HG03558 (cell line): ENCODE results near the gene FKBP1A.
"Not testable (repeated sequence)": the region's sequence is repeated elsewhere in the genome, so short reads cannot be mapped to it uniquely, and the experiment has no call there.

ENCODE experiments used
- ATAC-seq: cut with Tn5 transposase; IDR thresholded peaks from one replicate; pipeline ENCODE4 v1.9.1; 2021; ENCODE audit warnings: moderate number of reproducible peaks; ENCODE audit not compliant: unreplicated experiment; ENCODE audit errors: extremely low read depth

The FKBP1A gene

GRCh38 chr20:1369970-1370369 is 22.9 kb downstream of the FKBP1A start:
- no peak for ATAC-seq

- ATAC-seq = no peak
These were observed 24.2 kb downstream of the FKBP1A start for GRCh38 chr20:1368448-1369199.

DNA sequence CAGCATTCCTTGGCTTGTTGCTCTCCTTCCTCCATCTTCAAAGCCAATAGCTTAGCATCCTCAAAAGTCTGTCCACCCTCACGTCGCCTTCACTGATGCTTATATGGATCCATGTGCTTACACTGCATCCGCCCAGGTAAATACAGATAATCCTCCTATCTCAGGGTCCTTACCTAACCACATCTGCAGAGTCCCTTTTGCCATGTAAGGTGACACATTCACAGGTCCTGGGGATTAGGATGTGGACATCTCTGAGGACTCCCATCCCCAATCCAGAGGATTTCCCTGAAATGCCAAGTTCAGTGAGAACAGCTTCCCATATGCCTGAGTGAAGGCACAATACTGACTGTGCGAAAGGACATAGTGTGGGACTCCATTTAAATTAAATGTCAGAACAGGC is 25.4 kb downstream of the FKBP1A start:
- no peak for ATAC-seq

GRCh38 chr20:1364106-1364505 is 28.7 kb downstream of the FKBP1A start:
- no peak for ATAC-seq

DNA sequence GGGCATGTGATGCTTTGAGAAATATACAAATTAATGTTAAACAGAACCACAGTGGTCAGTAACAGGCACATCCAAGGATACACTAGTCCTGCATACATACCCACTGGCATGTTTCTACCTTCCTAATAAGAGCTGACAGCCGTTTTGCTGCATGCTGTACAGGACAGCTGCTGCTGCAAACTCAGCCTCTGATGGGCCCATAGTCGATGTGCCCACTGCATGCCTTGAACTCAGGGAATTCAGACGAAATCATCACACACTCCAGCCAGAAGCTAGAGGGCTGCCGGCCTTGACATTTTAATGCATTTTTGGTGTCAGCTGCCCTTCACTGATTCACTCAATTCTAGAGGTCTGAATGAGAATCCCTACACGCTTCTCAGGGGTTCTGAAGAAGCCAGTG is 29.3 kb downstream of the FKBP1A start:
- ATAC-seq = no peak

- ATAC-seq = no peak
These were observed 30.4 kb downstream of the FKBP1A start for GRCh38 chr20:1362484-1362883.

- ATAC-seq = no peak
These were observed 32.6 kb downstream of the FKBP1A start for GRCh38 chr20:1360094-1360846.

DNA sequence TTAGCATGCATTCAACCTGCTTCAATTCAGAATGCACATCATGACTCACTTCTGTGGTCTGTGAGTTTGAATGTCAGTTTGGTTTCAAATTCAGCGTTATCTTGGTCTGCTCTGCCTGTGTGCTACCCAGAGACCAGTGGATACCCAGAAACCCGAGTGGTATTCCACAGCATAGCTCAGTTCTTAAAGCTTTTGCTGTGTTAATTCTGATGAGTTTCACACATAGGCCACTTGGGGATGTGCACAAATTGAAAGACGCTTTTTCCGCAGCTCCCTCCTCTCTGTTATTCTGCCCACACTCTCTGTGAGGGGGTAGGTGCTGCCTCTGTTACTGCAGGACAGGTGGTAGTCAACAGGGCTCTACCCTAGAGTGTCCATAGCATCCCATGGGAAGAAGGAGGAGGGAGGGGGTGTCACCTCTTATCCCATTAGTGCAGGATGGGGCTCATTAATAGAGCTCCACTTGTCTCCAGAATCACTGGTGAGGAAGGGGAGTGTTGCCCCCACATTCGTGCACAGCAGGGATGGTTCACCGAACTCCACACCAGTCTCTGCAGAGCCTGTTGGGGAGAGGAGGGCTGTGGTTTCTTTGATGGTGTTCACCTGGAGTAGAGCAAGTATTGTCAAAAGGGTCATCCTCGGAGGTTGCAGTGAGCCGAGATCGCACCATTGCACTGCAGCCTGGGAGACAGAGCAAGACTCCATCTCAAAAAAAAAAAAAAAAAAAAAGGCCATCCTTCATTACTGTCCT is 34.8 kb downstream of the FKBP1A start:
- ATAC-seq = no peak

DNA sequence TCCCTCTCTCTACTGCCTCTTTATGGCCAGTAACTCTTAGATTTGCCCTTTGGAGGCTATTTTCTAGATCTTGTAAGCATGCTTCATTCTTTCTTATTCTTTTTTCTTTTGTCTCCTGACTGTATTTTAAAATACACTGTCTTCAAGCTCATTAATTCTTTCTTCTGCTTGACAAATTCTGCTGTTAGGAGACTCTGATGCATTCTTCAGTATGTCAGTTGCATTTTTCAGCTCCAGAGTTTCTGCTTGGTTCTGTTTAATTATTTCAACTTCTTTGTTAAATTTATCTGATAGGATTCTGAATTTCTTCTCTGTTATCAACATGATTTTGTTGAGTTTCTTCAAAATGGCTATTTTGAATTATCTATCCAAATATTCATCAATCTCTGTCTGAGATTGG is 38.9 kb downstream of the FKBP1A start:
- no peak for ATAC-seq

DNA sequence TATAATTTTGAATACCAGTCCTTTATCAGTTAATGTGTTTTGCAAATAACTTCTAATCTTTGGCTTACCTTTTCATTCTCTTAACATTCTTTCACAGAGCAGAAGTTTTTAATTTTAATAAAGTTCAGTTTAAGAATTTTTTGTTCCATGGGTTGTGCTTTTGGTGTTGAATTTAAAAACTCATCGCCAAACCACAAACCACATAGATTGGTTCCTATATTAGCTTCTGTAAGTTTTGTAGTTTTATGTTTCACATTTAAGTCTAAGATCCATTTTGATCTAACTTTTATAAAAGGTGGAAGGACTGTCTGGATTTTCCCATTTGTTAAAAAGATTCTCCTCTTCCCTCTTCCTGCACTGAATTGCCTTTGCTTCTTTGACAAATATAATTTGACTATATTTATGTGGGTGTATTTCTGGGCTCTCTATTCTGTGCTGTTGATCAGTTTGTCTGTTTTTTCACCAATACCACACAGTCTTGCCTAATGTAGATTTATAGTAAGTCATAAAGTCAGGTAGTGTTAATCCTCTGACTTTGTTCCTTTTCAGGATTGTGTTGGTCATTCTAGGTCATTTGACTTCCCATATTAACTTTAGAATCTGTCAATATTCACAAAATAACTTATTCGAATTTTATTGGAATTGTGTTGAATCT is 46.4 kb downstream of the FKBP1A start:
- ATAC-seq = no peak

GRCh38 chr20:1345756-1346093 is 47.1 kb downstream of the FKBP1A start:
- ATAC-seq = no peak

DNA sequence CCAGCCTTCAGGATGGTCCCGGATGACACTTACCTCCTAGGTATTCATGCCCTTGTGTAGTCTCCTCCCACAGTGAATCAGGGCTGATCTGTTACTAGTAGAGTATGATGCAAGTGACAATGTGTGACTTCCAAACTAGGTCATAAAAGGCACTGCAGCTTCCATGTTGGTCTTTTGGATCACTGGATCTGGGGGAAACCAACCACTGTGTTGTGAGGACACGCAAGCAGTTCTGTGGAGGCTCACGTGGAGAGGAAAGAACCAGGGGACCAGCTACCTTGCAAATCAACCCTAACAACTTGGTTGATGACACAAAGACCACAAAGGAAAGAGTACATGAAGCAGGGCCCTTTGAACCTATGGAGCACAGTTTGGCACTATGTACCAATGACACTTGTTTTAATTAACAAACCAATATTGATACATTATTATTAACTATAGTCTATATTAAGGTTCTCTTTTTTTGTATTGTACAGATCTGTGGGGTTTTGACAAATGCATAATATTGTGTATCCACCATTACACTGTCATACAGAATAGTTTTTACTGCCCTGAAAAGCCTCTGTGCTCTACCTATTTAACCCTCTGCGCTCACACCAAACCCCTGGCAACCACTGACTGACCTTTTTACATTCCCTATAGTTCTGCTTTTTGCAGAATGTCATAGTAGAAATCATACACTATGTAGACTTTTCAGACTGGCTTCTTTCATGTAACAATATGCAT is 47.7 kb downstream of the FKBP1A start:
- ATAC-seq = no peak

DNA sequence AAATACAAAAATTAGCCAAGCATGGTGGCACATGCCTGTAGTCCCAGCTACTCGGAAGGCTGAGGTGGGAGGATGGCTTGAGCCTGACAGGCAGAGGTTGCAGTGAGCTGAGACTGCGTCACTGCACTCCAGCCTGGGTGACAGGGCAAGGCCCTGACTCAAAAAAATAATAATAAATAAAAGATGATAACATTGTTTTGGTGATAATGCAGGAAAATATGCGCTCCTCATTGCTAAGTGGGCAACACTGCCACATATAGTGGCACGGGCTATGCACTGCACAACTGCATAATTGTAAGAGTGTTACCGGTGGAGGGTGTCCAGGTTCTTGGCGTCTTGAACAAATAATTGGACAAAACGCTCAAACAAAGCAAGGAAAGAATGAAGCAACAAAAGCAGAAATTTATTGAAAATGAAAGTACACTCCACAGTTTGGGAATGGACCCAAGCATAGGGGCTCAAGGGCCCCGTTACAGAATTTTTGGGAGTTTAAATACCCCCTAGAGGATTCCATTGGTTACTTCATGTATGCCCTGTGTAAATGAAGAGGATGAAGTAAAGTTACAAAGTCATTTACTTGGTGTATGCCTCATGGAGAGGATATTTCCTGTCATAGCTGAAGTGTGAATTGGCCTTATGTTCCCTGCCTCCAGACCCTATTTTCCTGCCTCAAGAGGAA is 49.3 kb downstream of the FKBP1A start:
- not testable (repeated sequence) for ATAC-seq

DNA sequence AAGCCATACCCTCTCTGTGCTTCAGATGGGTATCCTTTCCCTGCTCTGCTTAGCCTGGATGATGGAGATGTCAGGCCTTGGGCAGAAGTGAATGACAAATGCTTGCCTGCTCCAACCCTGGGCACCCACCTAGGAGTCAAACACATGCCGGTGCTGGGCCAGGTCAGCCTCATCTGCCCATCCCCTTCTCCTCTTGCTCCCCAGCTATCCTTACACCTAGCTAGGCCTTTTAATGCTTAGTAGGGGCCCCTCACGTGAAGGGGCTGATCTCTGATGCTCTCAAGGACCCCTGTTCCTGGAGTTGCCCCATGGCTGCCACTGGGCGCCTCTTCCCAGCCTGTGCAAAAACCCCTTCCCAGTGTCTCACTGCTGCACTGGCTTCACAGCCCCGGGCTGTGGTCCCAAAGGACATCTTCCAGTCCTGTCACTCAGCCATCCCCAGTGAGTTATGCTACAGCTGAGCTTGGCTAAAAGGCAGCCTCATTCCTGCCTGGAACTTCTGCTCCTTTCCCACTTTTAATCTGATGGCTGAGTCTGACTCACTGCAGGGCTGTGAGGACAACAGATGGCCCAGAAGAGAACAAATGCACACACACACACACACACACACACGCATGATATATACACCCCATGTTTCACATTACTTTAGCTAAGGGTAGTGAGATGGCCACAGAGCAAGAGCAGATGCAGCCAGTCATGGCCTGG is 51.1 kb downstream of the FKBP1A start:
- ATAC-seq = no peak

DNA sequence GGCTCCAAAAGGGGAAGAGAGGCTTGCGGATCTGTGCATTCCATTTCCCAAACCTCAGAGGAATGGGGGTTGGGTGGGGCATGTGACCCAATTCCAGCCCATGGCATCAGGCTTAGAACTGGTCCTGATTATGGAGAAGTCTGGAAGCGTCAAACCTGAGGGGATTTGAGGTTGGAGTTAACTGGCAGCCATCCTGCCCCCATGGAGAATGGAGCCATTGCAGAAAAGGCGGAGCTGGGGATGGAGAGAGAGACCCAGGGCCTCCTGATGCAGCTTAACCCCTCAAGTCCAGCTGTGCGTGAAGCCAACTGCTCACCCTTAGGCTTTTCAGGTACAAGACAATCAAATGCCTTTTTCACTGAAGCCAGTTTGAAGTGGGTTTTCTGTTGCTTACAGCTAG is 54.1 kb downstream of the FKBP1A start:
- no peak for ATAC-seq

GRCh38 chr20:1338096-1338495 is 54.8 kb downstream of the FKBP1A start:
- ATAC-seq = no peak

- no peak for ATAC-seq
These were observed 55.4 kb downstream of the FKBP1A start for GRCh38 chr20:1337441-1337840.

DNA sequence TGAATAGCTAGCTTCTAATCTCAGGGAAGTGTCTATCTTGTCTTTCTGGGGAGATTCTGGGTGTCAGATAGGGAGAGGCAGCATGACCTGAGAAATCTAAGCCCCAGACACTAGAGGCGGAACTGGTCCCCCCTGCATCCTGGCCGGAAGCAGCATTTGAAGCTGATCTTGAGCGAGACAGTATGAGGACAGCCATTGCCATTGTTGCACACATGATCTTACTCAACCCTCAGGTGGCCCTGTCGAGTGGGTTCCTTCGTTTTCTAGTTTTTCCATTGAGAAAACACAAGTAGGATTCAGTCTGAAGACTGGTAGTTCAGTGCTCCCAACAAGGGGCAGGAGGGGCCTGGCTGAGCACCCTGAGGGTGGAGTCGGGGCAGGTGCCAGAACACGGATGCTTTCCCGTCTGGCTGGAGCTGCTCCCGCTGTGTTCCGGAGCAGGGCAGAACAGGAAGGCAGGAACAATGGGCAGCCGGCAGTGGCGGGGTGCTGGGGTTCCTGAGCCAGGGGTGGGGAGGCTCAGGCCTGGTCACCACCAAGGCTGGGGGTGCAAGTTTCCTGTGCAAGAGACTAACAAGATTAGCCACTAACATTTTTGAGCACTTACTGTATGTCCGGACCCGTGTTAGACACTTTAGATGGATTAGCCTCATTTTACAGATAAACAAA is 56.0 kb downstream of the FKBP1A start:
- no peak for ATAC-seq
